HepG2 (cell line): ENCODE results near the gene KDM3B. TPM values are rescaled to one million over a fixed set of nuclear protein-coding genes. Genes with fewer than 3 reads are reported as not detected.

Source experiments
- ATAC-seq: fragments of 200-7000 bp; cut with Tn5 transposase; 3 replicates; pipeline ENCODE4 v1.9.1; 2020; ENCODE audit warnings: mild to moderate bottlenecking, moderate library complexity
- BruUV-seq: library from RNA; stranded (reverse); fragments of 400-500 nt; replicated peaks from 2 replicates; lab custom pipeline; 2021; lab: Mats Ljungman, UMichigan
- CTCF ChIA-PET: fragments of 300-600 bp; formaldehyde crosslinking; extraction: SDS; loops from one replicate; lab custom pipeline; 2021; ENCODE audit warnings: low total read pairs, inconsistent platforms, low intra/inter-chr PET ratio; lab: Yijun Ruan, JAX
- POLR2A ChIA-PET: fragments of 350-600 bp; sonication (Branson Sonifier 250); formaldehyde crosslinking; loops from one replicate; lab custom pipeline; 2020; ENCODE audit warnings: antibody characterized with exemption, inconsistent platforms; lab: Yijun Ruan, JAX
- DNase-seq: peaks from one replicate; pipeline ENCODE4 v3.0.0-alpha.2; 2015; ENCODE audit warnings: low spot score
- FAIRE-seq: peaks from 3 replicates; lab custom pipeline; 2011; peaks lifted over from hg19 to GRCh38; lab: Jason Lieb, UNC
- H2AFZ ChIP-seq: one replicate; pipeline ENCODE4 v1.6.1; 2011; ENCODE audit warnings: low read length, inconsistent platforms
- H3K27ac ChIP-seq: fragments of 300-600 bp; 3 replicates; pipeline ENCODE4 v1.8.0; 2011; ENCODE audit warnings: mixed run types, mild to moderate bottlenecking, mixed read lengths, low read length, inconsistent platforms; ENCODE audit not compliant: insufficient read depth; ENCODE audit errors: extremely low read length
- H3K27me3 ChIP-seq, 2 experiments: fragments of 200-600 bp in 1 of 2; 2 replicates in 1 of 2; 3 replicates in 1 of 2; pipeline versions ENCODE4 v1.6.0 to v1.8.0; 2011; ENCODE audit warnings: low read length in 2 of 2, mild to moderate bottlenecking in 2 of 2, moderate library complexity in 2 of 2, inconsistent platforms in 1 of 2; ENCODE audit not compliant: insufficient read depth in 2 of 2, control insufficient read depth in 1 of 2
- H3K36me3 ChIP-seq, 2 experiments: fragments of 200-600 bp in 1 of 2; replicated peaks in 1 of 2; 2 replicates in 1 of 2; 3 replicates in 1 of 2; pipeline versions ENCODE4 v1.5.1 to v1.8.0; 2011; ENCODE audit warnings: low read length in 2 of 2, inconsistent platforms in 1 of 2; ENCODE audit not compliant: insufficient read depth in 2 of 2, control insufficient read depth in 1 of 2
- H3K4me1 ChIP-seq: 2 replicates; pipeline ENCODE4 v1.5.1; 2012; ENCODE audit warnings: low read length, inconsistent platforms; ENCODE audit not compliant: insufficient read depth
- H3K4me2 ChIP-seq: 2 replicates; pipeline ENCODE4 v1.6.0; 2011; ENCODE audit warnings: low read depth, low read length, inconsistent platforms
- H3K4me3 ChIP-seq, 3 experiments: fragments of 200-600 bp in 1 of 3; sonication (generic), shearing (Covaris generic) in 1 of 3; replicated peaks in 1 of 3; 2 replicates each; pipeline ENCODE4 v1.5.1; 2011 to 2016; ENCODE audit warnings: low read length in 3 of 3, inconsistent platforms in 2 of 3, low read depth in 2 of 3, mild to moderate bottlenecking in 2 of 3, control low read depth in 1 of 3, mixed read lengths in 1 of 3; ENCODE audit not compliant: insufficient read depth in 1 of 3
- H3K79me2 ChIP-seq: one replicate; pipeline ENCODE4 v1.6.1; 2011; ENCODE audit warnings: low read length, inconsistent platforms; ENCODE audit not compliant: insufficient read depth
- H3K9ac ChIP-seq: 2 replicates; pipeline ENCODE4 v1.6.0; 2011; ENCODE audit warnings: mild to moderate bottlenecking, low read depth, low read length, inconsistent platforms; ENCODE audit not compliant: insufficient read depth
- H3K9me3 ChIP-seq: 2 replicates; pipeline ENCODE4 v1.5.1; 2012; ENCODE audit warnings: mild to moderate bottlenecking, low read length
- H4K20me1 ChIP-seq: 2 replicates; pipeline ENCODE4 v1.6.0; 2011; ENCODE audit warnings: inconsistent platforms, mild to moderate bottlenecking, low read length, moderate library complexity; ENCODE audit not compliant: insufficient read depth
- HNF4A ChIP-seq: sonication (generic); formaldehyde crosslinking; IDR thresholded peaks from 2 replicates; pipeline ENCODE4 v1.4.0; 2020; ENCODE audit warnings: missing genetic modification reagents
- NFKB2 ChIP-seq: sonication (generic); formaldehyde crosslinking; IDR thresholded peaks from 2 replicates; pipeline ENCODE4 v1.4.0; 2020; ENCODE audit warnings: missing genetic modification reagents, borderline replicate concordance
- PATZ1 ChIP-seq: sonication (generic); formaldehyde crosslinking; IDR thresholded peaks from 2 replicates; pipeline ENCODE4 v1.4.0; 2020; ENCODE audit warnings: missing genetic modification reagents
- SALL1 ChIP-seq: sonication (generic); formaldehyde crosslinking; IDR thresholded peaks from 2 replicates; pipeline ENCODE4 v1.8.0; 2022; ENCODE audit warnings: mild to moderate bottlenecking, missing genetic modification reagents
- UBTF ChIP-seq: sonication (generic); formaldehyde crosslinking; IDR thresholded peaks from 2 replicates; pipeline ENCODE4 v1.4.0; 2020; ENCODE audit warnings: mild to moderate bottlenecking, missing genetic modification reagents
- ZNF292 ChIP-seq: sonication (generic); formaldehyde crosslinking; IDR thresholded peaks from 2 replicates; pipeline ENCODE4 v1.8.1; 2022; ENCODE audit warnings: mild to moderate bottlenecking, low read depth, missing genetic modification reagents, borderline replicate concordance
- WGBS: methylation state at CpG from one replicate; pipeline ENCODE4 v1.1.6; 2017; ENCODE audit warnings: low lambda C conversion rate; 5-methylcytosine and 5-hydroxymethylcytosine counted together
- in situ Hi-C: cut with HindIII; loops from 2 replicates; pipeline ENCODE4 v1.10.0; 2017; ENCODE audit warnings: low pct_unique_long_range_greater_than_20kb; ENCODE audit not compliant: extremely low pct_ligation_motif_present
- intact Hi-C: fragments of 100-400 bp; cut with micrococcal nuclease; formaldehyde crosslinking; loops from one replicate; pipeline ENCODE4 v1.10.0; 2022; ENCODE audit not compliant: unreplicated experiment
- polyA plus RNA-seq, 8 experiments: library from polyadenylated mRNA; depleted of rRNA in 3 of 8; stranded (reverse) in 7 of 8; unstranded in 1 of 8; fragments of >200 nt; fragmentation: Illumina TruSeq in 4 of 8; extraction: Trizol in 4 of 8; gene quantifications; 2 replicates each; pipeline versions ENCODE4 v1.2.1 to v1.2.3, GENCODE V29; 2011 to 2016; ENCODE audit warnings: low read depth in 4 of 8, missing spikeins in 1 of 8, mixed read lengths in 1 of 8; ENCODE audit not compliant: insufficient read depth in 1 of 8
- total RNA-seq, 5 experiments: library from RNA; depleted of rRNA; stranded (reverse); fragments of >200 nt; fragmentation: Illumina TruSeq; extraction: Trizol; gene quantifications; 2 replicates each; pipeline ENCODE4 v1.2.3, GENCODE V29; 2016; ENCODE audit warnings: low read depth in 1 of 5
- TF ChIP-seq, protein P1 (sequence below): sonication (generic); formaldehyde crosslinking; IDR thresholded peaks from 2 replicates; pipeline ENCODE4 v1.5.1; 2020; ENCODE audit warnings: mild to moderate bottlenecking, missing genetic modification reagents, moderate library complexity
- TF ChIP-seq, protein P2 (sequence below), 2 experiments: fragments of 450-650 bp in 1 of 2; sonication (generic) in 1 of 2; formaldehyde crosslinking; IDR thresholded peaks; 2 replicates each; pipeline versions ENCODE4 v1.5.0 to v1.8.0; 2020 to 2022; ENCODE audit warnings: mild to moderate bottlenecking in 1 of 2, missing genetic modification reagents in 1 of 2

The KDM3B gene
- total and polyA plus RNA-seq, 2 of the 13 experiments (the other 11 are each of a cell fraction or from before 2014, with no cell fraction given): 19.7 to 34.3 TPM

DNA sequence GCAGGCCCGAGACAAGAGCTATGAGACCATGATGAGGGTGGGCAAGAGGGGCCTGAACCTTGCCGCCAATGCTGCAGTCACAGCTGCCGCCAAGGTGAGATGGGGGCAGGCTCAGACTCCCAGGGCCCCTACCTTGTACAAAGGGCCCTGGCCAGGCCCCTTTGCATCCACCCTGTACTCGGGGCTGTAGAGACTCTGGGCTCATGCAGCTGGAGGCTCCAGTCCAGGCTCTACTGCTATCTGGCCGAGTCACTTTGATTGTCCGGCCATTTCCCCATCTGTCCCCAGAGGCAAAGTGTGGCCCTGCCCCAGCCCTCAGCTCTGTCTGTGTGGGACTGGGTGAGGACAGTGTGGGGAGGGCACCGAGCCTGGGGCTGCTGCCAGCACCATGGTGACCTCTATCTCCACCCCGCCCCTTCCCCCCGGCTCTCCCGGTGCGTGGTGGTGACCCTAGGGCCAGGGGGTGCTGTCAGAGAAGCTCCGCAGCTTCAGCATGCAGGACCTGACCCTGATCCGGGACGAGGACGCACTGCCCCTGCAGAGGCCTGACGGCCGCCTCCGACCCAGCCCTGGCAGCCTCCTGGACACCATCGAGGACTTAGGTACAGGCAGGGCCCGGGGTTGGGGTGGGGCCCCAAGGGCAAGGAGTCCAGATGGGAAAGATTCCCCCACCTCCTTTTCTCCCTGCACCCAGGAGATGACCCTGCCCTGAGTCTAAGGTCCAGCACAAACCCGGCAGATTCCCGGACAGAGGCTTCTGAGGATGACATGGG, 92.5 kb downstream of the KDM3B start:
- ATAC-seq (peak; percentile 63), DNase-seq (no peak), FAIRE-seq (no peak)
- H3K9me3 ChIP-seq: no peaks in the 10 kb centered on the region
- H3K27ac ChIP-seq: no peak overlapping the region
- no peaks in the 10 kb centered on the region for H3K79me2 ChIP-seq
- H4K20me1 ChIP-seq: no peaks in the 10 kb centered on the region
- peak overlapping the region; percentile 26; the same call in 1 of the 2 replicates for H3K9ac ChIP-seq
- 19% methylated on average over 12 of the region's 22 CpGs for WGBS
- no TSS peak for BruUV-seq
- peak overlapping the region in 2 of 3 experiments; percentile 0 to 51; a peak in 4 of 6 replicates for H3K4me3 ChIP-seq
- in situ Hi-C loops (loop anchor here (10.0 kb wide), 1 partner anchor 60 kb away; no protein-coding TSS in a partner anchor), intact Hi-C loops (no loop called here)
- ChIA-PET CTCF (no interaction called here), POLR2A (interaction anchor here (0.7 to 2.4 kb wide), 4 partner anchors 19 to 98 kb away, joined by 3 to 9 read pairs (median 4); partner anchors contain the start of genes EGR1 and ETF1)
- peaks cover 61% of the 10 kb centered on the region for H3K4me1 ChIP-seq
- peak overlapping the region; percentile 65 for H3K4me2 ChIP-seq
- no peak overlapping the region for H2AFZ ChIP-seq
- H3K36me3 ChIP-seq: no peaks in the 10 kb centered on the region
- H3K27me3 ChIP-seq: peaks cover 0 to 11% of the 10 kb centered on the region in 2 experiments; a peak in 3 of 5 replicates
- TF ChIP-seq ZNF292 (CRISPR knock-in tag): peak; percentile 17; the same call in 1 of the 2 replicates
- 0 out of 2 replicates have a peak, but pooled peaks have one; percentile 7 for TF ChIP-seq UBTF (CRISPR knock-in tag)
- TF ChIP-seq NFKB2 (CRISPR knock-in tag): 0 out of 2 replicates have a peak, but pooled peaks have one; percentile 25
- peak; percentile 29; the same call in 1 of the 2 replicates for TF ChIP-seq PATZ1
- TF ChIP-seq, protein P1, sequence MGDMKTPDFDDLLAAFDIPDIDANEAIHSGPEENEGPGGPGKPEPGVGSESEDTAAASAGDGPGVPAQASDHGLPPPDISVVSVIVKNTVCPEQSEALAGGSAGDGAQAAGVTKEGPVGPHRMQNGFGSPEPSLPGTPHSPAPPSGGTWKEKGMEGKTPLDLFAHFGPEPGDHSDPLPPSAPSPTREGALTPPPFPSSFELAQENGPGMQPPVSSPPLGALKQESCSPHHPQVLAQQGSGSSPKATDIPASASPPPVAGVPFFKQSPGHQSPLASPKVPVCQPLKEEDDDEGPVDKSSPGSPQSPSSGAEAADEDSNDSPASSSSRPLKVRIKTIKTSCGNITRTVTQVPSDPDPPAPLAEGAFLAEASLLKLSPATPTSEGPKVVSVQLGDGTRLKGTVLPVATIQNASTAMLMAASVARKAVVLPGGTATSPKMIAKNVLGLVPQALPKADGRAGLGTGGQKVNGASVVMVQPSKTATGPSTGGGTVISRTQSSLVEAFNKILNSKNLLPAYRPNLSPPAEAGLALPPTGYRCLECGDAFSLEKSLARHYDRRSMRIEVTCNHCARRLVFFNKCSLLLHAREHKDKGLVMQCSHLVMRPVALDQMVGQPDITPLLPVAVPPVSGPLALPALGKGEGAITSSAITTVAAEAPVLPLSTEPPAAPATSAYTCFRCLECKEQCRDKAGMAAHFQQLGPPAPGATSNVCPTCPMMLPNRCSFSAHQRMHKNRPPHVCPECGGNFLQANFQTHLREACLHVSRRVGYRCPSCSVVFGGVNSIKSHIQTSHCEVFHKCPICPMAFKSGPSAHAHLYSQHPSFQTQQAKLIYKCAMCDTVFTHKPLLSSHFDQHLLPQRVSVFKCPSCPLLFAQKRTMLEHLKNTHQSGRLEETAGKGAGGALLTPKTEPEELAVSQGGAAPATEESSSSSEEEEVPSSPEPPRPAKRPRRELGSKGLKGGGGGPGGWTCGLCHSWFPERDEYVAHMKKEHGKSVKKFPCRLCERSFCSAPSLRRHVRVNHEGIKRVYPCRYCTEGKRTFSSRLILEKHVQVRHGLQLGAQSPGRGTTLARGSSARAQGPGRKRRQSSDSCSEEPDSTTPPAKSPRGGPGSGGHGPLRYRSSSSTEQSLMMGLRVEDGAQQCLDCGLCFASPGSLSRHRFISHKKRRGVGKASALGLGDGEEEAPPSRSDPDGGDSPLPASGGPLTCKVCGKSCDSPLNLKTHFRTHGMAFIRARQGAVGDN (CRISPR knock-in tag): peak; percentile 63
- peak; percentile 43 for TF ChIP-seq HNF4A (CRISPR knock-in tag)
- TF ChIP-seq SALL1 (CRISPR knock-in tag): 0 out of 2 replicates have a peak, but pooled peaks have one; percentile 9
- TF ChIP-seq, protein P2, sequence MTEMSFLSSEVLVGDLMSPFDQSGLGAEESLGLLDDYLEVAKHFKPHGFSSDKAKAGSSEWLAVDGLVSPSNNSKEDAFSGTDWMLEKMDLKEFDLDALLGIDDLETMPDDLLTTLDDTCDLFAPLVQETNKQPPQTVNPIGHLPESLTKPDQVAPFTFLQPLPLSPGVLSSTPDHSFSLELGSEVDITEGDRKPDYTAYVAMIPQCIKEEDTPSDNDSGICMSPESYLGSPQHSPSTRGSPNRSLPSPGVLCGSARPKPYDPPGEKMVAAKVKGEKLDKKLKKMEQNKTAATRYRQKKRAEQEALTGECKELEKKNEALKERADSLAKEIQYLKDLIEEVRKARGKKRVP (CRISPR knock-in tag; IDR thresholded peaks at IDR 0.05): no peak
